ENCODE measurements around the gene CSRNP3. TPM values are rescaled to one million over a fixed set of nuclear protein-coding genes. Genes with fewer than 3 reads are reported as not detected.

Gene CSRNP3
- total RNA-seq, 2 donors from 2014 or later: 1.8 to 2.7 TPM

- Histone ChIP-seq H3K4me3 (no peak overlapping the region), H3K4me1 (ENCODE audit: control insufficient read depth in 1 of 2, low read depth in 2 of 2) (no peaks in the 10 kb centered on the region), H3K27ac (no peak overlapping the region), H3K36me3 (no peaks in the 10 kb centered on the region), H3K9me3 (no peaks in the 10 kb centered on the region), H3K27me3 (replicated peaks; ENCODE audit: insufficient read depth) (no peaks in the 10 kb centered on the region)
- no peak for TF ChIP-seq CTCF (IDR thresholded peaks at IDR 0.05)
- no peak for ATAC-seq (ENCODE audit: insufficient number of reproducible peaks, low FRiP score, low read depth)
- no peak for DNase-seq (ENCODE audit: low spot score)
Measured at GRCh38 chr2:165499131-165499530, 29.6 kb downstream of the CSRNP3 start.

- no peaks in the 10 kb centered on the region for H3K9me3 ChIP-seq
- no peak for ATAC-seq (ENCODE audit: insufficient number of reproducible peaks, low FRiP score, low read depth)
- no peak overlapping the region for H3K4me3 ChIP-seq
- H3K27me3 ChIP-seq (replicated peaks; ENCODE audit: insufficient read depth): no peaks in the 10 kb centered on the region
- no peak overlapping the region for H3K27ac ChIP-seq
- no peak for DNase-seq (ENCODE audit: low spot score)
- no peak for TF ChIP-seq CTCF (IDR thresholded peaks at IDR 0.05)
- no peaks in the 10 kb centered on the region for H3K4me1 ChIP-seq (ENCODE audit: control insufficient read depth in 1 of 2, low read depth in 2 of 2)
- H3K36me3 ChIP-seq: no peaks in the 10 kb centered on the region
Measured at GRCh38 chr2:165500001-165500400, 30.5 kb downstream of the CSRNP3 start.

- Histone ChIP-seq H3K27ac (no peak overlapping the region), H3K9me3 (no peaks in the 10 kb centered on the region), H3K36me3 (no peaks in the 10 kb centered on the region), H3K27me3 (replicated peaks; ENCODE audit: insufficient read depth) (no peaks in the 10 kb centered on the region), H3K4me1 (ENCODE audit: control insufficient read depth in 1 of 2, low read depth in 2 of 2) (no peaks in the 10 kb centered on the region), H3K4me3 (no peak overlapping the region)
- DNase-seq (ENCODE audit: low spot score): no peak
- TF ChIP-seq CTCF (IDR thresholded peaks at IDR 0.05): no peak
- no peak for ATAC-seq (ENCODE audit: insufficient number of reproducible peaks, low FRiP score, low read depth)
Measured at GRCh38 chr2:165500816-165501215, 31.3 kb downstream of the CSRNP3 start.

GRCh38 chr2:165505514-165505913 is 36.0 kb downstream of the CSRNP3 start:
- no peaks in the 10 kb centered on the region for H3K9me3 ChIP-seq
- no peak overlapping the region for H3K27ac ChIP-seq
- ATAC-seq (ENCODE audit: insufficient number of reproducible peaks, low FRiP score, low read depth): no peak
- H3K36me3 ChIP-seq: no peaks in the 10 kb centered on the region
- no peaks in the 10 kb centered on the region for H3K27me3 ChIP-seq (replicated peaks; ENCODE audit: insufficient read depth)
- TF ChIP-seq CTCF (IDR thresholded peaks at IDR 0.05): no peak
- no peaks in the 10 kb centered on the region for H3K4me1 ChIP-seq (ENCODE audit: control insufficient read depth in 1 of 2, low read depth in 2 of 2)
- H3K4me3 ChIP-seq: no peak overlapping the region
- DNase-seq (ENCODE audit: low spot score): no peak

GRCh38 chr2:165508927-165509326 is 39.4 kb downstream of the CSRNP3 start:
- TF ChIP-seq CTCF (IDR thresholded peaks at IDR 0.05): no peak
- peaks cover 0 to 5% of the 10 kb centered on the region in 2 donors for H3K4me1 ChIP-seq (ENCODE audit: control insufficient read depth in 1 of 2, low read depth in 2 of 2)
- ATAC-seq (ENCODE audit: insufficient number of reproducible peaks, low FRiP score, low read depth): no peak
- DNase-seq (ENCODE audit: low spot score): no peak
- no peak overlapping the region for H3K27ac ChIP-seq
- H3K4me3 ChIP-seq: no peak overlapping the region
- no peaks in the 10 kb centered on the region for H3K36me3 ChIP-seq
- no peaks in the 10 kb centered on the region for H3K9me3 ChIP-seq
- H3K27me3 ChIP-seq (replicated peaks; ENCODE audit: insufficient read depth): no peaks in the 10 kb centered on the region

All from thoracic aorta (tissue), 2 donors.